T-helper 2 cell treated with Interferon-gamma antibody and Interleukin-4, amounts not matched to agents 5 μg/mL and 100 μg/mL, for 36 hours (primary cell): ENCODE data around the gene PAPPA.

Source experiments
- DNase-seq: peaks from one replicate; pipeline ENCODE4 v3.0.0; 2021; ENCODE audit warnings: low spot score
- H3K27ac Mint-ChIP-seq: one replicate; pipeline ENCODE4 v1.8.0; 2021; ENCODE audit warnings: mild to moderate bottlenecking, mixed read lengths
- H3K27me3 Mint-ChIP-seq: one replicate; pipeline ENCODE4 v1.8.0; 2021; ENCODE audit warnings: low read depth, mixed read lengths
- H3K36me3 Mint-ChIP-seq: one replicate; pipeline ENCODE4 v1.8.0; 2021; ENCODE audit warnings: low read depth, mixed read lengths
- H3K4me1 Mint-ChIP-seq: one replicate; pipeline ENCODE4 v1.8.0; 2021; ENCODE audit warnings: low read depth, mixed read lengths
- H3K4me3 Mint-ChIP-seq: one replicate; pipeline ENCODE4 v1.8.0; 2022; ENCODE audit warnings: mild to moderate bottlenecking, moderate library complexity, mixed read lengths
- H3K9me3 Mint-ChIP-seq: one replicate; pipeline ENCODE4 v1.8.0; 2021; ENCODE audit warnings: mixed read lengths

PAPPA gene

DNA sequence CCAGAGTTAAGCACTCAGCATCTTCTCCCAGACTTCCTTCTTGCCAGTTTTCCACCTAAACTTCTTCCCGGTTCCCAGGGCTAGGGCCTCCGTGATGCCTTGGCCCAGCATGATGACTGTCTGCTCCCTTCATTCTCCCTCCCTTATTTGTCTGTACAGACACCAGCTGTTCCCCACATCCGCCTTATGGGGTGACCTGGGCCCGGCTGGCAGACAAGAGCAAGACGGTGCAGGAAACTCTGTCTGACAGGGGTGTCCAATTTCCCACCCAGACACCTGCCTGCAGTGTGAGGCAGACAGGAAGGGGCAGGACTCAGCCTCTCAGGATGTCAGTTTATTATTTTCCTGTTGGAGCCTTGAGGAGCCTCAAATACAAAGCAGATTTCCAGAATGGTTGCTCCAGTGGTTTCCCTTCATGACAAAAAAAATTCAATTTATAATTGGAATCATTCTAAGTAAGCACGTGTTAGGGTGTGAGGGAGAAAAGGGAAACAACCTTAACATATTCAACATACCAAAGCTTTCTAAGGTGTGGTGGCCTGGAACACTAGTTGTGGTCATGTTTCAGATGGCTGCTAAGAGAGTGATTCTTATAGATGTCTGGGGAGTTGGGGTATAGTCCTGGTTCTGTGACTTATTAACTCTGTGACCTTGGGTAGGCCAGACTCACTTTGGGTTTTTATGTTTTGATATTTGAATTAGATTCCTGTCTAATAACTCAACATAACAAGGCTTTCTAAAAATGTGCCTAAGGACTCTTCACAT, 234.5 kb downstream of the PAPPA start:
- Mint-ChIP-seq H3K4me3 (no peak overlapping the region), H3K4me1 (no peaks in the 10 kb centered on the region), H3K27me3 (no peaks in the 10 kb centered on the region), H3K9me3 (no peaks in the 10 kb centered on the region), H3K27ac (no peak overlapping the region), H3K36me3 (no peaks in the 10 kb centered on the region)
- no peak for DNase-seq

DNA sequence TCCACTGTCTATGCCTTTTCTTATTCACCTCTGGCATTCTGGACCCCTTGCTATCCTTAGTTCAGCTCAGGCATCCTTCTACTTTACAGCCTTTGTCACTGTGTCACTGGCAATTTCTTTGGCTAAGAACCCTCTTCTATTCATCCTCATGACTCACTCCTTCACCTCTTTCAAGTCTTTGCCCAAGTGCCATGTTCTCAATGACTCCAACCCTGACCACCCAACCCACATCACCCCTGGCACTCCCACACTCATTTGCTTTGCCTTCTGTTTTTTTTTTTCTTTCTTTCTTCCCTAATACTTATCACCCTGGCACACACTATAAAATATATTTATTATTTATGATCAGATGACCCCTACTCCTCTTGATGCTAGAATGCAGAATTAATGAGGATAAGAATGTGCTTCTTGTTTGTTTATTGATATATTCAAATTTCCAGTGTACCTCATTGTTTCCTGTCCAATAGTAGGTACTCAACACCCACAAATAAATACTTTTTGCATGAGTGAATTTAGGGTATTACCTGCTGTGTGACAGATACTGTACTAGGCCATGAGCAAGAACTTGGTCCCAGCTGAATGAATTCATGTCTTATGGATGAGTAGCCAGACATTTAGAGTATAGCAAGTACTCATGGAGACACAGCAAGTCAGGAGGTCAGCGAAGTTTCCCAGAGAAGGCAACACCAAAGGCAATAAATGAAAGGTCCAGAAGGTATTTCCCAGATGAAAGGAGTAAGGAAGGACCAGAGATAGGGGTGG, 236.1 kb downstream of the PAPPA start:
- no peaks in the 10 kb centered on the region for H3K27me3 Mint-ChIP-seq
- no peaks in the 10 kb centered on the region for H3K9me3 Mint-ChIP-seq
- H3K36me3 Mint-ChIP-seq = no peaks in the 10 kb centered on the region
- no peak for DNase-seq
- no peak overlapping the region for H3K27ac Mint-ChIP-seq
- no peak overlapping the region for H3K4me3 Mint-ChIP-seq
- no peaks in the 10 kb centered on the region for H3K4me1 Mint-ChIP-seq

DNA sequence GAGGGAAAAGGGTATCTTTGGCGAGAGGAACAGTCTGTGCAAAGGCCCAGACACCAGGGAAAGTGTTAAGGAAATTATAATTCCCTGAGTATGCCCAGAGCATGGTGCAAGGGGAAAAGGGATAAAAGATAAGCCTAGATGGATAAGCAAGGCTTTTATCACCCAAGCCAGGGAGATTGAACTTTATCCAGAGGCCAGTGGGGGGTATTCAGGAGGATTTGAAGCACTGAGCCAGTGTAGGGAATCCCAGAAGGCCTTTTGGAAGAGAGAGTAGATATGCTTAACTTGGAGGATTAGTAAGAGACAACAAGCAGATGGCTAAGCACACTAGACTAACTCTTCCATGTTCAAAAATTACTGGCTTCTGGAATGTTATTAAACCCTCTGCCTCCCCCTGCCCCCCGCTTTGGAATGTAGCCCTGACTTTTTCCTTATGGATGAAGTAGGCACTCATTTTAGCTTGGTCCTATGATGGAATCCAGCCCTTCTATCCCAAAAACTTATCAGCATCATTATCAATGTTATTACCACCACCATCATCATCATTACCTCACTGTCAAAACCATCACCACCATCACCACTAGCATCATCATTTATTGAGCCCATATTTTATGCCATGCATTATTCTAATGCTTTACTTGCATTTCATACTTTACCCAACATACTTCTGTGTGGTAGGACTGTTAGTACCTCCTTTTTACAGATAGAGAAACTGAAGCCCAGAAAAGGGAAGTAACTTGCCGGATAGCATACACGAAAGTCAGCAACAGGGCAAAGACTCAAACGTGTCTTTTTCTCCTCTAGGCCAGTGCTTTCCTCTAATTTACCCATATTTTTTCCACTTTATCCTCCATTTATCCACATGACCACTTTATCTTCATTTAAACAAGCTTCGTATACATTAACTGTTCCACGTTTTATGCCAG, 237.0 kb downstream of the PAPPA start:
- H3K27me3 Mint-ChIP-seq = no peaks in the 10 kb centered on the region
- no peak for DNase-seq
- H3K4me3 Mint-ChIP-seq = no peak overlapping the region
- no peaks in the 10 kb centered on the region for H3K9me3 Mint-ChIP-seq
- H3K4me1 Mint-ChIP-seq = no peaks in the 10 kb centered on the region
- no peaks in the 10 kb centered on the region for H3K36me3 Mint-ChIP-seq
- no peak overlapping the region for H3K27ac Mint-ChIP-seq

DNA sequence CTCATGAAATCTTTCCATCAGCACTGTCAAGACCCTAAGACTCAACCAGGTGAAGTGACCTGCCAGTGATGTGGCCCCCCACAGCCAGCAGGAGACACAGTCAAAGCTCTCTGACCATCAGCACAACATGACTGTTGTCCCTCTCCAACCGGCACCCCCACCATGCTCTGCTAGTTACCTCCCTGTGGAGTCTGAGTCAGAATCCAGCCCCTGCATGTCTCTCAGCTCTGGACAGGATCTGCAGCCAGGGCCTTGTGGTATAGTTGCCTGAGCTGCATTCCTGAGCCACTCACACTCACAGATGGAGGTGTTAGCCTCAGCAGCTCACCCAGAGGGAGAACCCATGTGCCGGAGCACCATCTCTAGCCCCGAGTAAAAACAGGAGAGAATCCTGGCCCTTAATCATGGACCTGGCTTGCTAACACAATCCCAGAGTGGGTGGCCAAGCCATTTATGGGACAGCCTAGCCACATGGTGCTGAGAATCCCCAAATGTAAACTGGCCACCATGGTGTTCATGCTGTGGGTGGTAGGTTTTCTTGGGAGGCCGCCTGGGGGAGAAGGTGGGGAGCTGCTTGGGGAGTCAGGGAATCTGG, 237.8 kb downstream of the PAPPA start:
- no peak for DNase-seq

DNA sequence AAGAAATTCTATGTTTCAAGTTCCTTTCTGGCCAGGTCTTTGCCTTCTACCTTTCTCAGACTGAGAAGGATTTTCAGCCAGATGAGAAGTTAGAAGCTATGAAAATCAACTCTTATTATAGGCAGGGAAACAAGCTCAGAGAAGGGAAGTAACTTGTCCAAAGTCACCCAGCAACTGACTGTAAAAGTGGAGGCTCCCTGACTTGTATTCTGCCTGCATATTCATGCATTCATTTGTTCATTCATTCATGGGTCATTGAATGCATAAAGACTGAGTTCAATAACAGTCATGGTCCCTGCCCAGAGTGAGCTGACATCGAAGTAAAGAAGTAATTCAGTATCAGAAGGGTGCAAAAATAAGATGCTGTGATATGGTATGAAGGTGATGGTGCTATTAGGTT, 239.6 kb downstream of the PAPPA start:
- Mint-ChIP-seq H3K36me3 (no peaks in the 10 kb centered on the region), H3K27me3 (no peaks in the 10 kb centered on the region), H3K27ac (no peak overlapping the region), H3K9me3 (no peaks in the 10 kb centered on the region), H3K4me1 (no peaks in the 10 kb centered on the region), H3K4me3 (no peak overlapping the region)
- no peak for DNase-seq

More for the DNA sequence above, 237.8 kb downstream of the PAPPA start:
- Mint-ChIP-seq H3K27me3 (no peaks in the 10 kb centered on the region), H3K27ac (no peak overlapping the region), H3K9me3 (no peaks in the 10 kb centered on the region), H3K4me1 (no peaks in the 10 kb centered on the region), H3K4me3 (no peak overlapping the region), H3K36me3 (no peaks in the 10 kb centered on the region)

DNA sequence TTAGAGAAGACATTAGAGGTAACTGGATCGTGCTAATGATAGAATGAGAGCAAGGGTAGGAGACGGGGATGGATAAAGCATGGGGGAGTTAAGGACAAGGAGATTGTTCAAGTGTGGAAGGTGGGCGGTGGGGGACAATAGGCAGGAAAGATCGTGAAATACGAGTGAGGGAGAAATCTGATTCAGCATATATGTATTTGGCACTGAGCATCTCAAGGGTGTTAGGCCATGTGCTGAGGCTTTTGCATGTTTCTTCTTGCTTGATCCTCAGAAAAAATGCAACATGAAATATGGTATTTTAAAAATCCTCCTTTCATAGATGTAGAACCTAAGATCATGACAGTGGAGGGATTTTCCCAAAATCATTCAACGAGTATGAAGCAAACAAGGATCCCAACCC, 240.5 kb downstream of the PAPPA start:
- H3K27ac Mint-ChIP-seq = no peak overlapping the region
- H3K27me3 Mint-ChIP-seq = no peaks in the 10 kb centered on the region
- DNase-seq = no peak
- H3K4me3 Mint-ChIP-seq = no peak overlapping the region
- no peaks in the 10 kb centered on the region for H3K9me3 Mint-ChIP-seq
- H3K36me3 Mint-ChIP-seq = no peaks in the 10 kb centered on the region
- H3K4me1 Mint-ChIP-seq = no peaks in the 10 kb centered on the region

DNA sequence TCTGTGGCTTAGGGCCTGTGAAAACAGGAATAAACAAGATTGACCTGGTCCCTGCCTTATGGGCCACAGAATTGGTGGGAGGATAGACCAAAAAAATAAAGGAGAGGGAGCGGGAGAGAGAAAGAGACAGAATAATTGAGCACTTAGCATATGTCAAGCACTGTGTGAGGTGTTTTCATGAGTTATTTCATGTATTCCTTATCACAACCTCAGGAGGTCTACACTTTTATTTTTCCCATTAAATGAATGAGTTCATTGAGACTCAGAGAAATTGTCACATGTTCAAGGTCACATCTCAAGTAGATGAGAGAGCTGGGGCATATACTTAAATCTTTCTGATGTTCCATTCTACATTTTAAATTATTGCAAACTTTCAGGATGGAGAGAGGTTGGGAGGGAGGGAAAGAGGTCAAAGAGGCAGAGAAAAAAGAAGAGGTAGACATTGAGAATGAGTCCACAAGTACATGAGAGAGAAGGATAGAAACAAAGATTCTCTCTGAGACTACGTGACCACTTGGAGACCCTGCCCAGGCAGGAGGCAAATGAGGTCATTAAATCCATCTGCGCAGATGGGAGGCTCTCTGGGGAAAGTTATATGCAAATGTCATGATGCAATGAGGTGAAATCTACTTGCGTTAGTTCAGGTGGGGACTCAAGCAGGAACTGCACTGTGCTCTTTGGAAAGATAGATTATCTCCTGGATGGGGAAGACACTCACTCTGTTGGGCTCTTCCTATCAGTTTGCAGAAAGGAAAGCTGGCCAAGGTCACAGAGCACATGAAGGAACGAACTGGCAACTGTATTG, 241.5 kb downstream of the PAPPA start:
- Mint-ChIP-seq H3K9me3 (no peaks in the 10 kb centered on the region), H3K4me3 (no peak overlapping the region), H3K4me1 (no peaks in the 10 kb centered on the region), H3K36me3 (no peaks in the 10 kb centered on the region), H3K27me3 (no peaks in the 10 kb centered on the region), H3K27ac (no peak overlapping the region)
- no peak for DNase-seq

DNA sequence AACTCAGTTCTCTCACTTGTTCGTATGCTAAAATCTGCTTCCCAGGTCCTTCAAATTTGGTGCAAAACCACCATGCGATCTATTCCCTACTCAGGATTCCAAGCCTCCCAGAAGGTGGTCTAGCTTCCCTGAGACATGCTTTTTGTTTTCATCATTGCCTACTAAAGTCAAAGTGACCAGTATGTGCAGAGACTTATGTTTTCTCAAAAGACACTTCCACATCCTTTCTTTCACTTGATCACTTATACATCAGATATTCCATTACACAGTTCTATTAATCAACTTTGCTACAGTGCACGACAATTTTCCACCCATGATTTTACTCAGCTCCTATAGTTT, 242.1 kb downstream of the PAPPA start:
- Mint-ChIP-seq H3K9me3 (no peaks in the 10 kb centered on the region), H3K27me3 (no peaks in the 10 kb centered on the region), H3K27ac (no peak overlapping the region), H3K36me3 (no peaks in the 10 kb centered on the region), H3K4me1 (no peaks in the 10 kb centered on the region), H3K4me3 (no peak overlapping the region)
- no peak for DNase-seq

DNA sequence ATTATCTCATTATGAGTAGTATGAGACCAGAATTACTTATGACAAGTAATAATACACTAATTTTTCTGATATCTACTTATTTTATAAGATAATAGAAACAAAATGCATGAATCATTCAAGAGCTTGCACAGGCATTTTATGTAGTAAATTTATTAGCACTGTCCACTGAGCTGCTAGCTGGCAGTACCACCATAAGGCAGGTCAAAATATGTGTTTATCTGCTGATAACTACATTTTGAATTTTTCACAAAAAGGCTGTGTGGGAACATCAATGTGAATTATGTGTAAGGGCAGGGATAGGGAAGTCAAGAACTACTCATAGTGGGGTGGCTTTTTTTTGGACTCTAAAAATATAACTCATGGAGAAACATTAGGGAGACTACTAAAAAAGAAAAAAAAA, 249.6 kb downstream of the PAPPA start:
- DNase-seq = no peak
- Mint-ChIP-seq H3K4me1 (no peaks in the 10 kb centered on the region), H3K4me3 (no peak overlapping the region), H3K9me3 (no peaks in the 10 kb centered on the region), H3K27me3 (no peaks in the 10 kb centered on the region), H3K36me3 (no peaks in the 10 kb centered on the region), H3K27ac (no peak overlapping the region)

DNA sequence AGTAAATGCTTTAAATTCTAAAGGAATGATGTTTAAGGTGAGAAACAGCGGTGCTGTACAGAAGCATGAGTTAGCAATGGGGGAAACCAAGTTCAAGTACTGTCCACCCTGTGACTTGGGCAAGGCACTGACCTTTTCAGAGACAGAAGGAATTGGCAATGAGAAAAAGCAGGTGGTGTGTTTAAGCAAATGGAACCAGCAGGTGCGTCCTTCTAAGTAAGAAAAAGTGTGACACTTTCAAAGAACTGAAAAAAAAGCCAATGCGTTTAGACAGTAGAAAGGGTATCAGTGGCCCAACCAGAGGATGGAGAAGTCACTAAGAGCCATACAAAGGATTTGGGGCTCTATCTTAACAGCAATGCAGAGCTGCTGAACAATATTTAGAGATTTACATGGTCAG, 250.6 kb downstream of the PAPPA start:
- Mint-ChIP-seq H3K27ac (no peak overlapping the region), H3K36me3 (no peaks in the 10 kb centered on the region), H3K4me1 (no peaks in the 10 kb centered on the region), H3K4me3 (no peak overlapping the region), H3K27me3 (no peaks in the 10 kb centered on the region), H3K9me3 (no peaks in the 10 kb centered on the region)
- no peak for DNase-seq

DNA sequence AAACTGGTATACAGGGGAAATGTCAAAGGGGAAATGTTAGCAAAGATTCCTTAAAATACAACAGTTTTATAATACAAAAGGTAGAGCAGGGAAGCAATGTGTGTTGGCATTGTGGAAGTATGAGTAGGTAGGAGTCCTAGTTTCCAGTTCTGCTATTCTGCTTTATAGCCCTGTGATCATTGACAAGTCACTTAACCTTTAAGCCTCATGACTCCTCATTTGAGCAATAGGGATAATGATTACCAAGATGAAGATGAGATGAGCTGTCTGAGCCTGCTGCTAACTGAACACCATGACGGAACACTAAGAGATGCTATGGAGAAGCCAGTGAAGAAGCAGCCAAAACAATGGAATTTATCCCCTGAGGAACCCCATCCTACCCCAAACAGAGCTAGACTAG, 251.7 kb downstream of the PAPPA start:
- DNase-seq = no peak
- no peaks in the 10 kb centered on the region for H3K27me3 Mint-ChIP-seq
- H3K36me3 Mint-ChIP-seq = no peaks in the 10 kb centered on the region
- H3K27ac Mint-ChIP-seq = no peak overlapping the region
- no peaks in the 10 kb centered on the region for H3K9me3 Mint-ChIP-seq
- H3K4me1 Mint-ChIP-seq = no peaks in the 10 kb centered on the region
- H3K4me3 Mint-ChIP-seq = no peak overlapping the region

DNA sequence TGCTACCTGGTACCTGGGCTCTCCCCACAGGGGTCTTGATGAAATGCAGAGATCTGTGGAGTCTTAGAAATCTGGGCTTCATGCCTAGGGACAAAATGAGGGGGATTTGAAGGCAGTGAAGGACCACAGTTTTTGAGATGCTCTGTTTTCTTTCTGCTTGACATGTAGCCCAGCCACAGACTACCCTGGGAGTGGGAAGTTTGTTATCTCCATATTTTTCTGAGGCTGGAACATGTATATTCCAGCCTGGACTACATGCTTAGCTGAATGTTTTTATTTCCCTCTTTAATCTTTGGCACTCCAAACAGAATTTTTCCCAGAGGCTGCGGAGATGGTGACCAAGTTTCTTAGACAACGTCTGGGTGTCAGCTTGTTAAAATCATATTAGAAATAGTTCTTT, 252.9 kb downstream of the PAPPA start:
- DNase-seq = no peak
- Mint-ChIP-seq H3K9me3 (no peaks in the 10 kb centered on the region), H3K4me1 (no peaks in the 10 kb centered on the region), H3K4me3 (no peak overlapping the region), H3K27ac (no peak overlapping the region), H3K27me3 (no peaks in the 10 kb centered on the region), H3K36me3 (no peaks in the 10 kb centered on the region)

DNA sequence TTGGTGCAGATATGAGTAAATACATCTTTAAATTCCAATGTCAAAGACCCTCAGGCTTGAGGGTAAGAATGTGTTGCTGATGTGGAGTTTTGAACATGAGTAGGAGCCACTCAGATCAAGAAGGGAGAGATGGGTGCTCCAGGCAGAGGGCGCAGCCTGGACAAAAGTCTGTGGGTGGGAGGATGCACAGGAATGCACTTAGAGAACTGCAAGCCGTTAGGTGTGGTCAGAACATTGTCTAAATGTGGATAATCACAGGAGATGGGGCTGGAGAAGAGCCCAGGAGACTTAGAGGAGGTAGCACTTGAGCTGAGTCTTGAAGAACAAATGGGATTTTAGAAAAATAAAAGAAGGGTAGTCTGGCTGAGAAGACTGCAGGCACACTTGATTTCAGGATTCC, 255.5 kb downstream of the PAPPA start:
- no peak overlapping the region for H3K4me3 Mint-ChIP-seq
- H3K27ac Mint-ChIP-seq = no peak overlapping the region
- no peaks in the 10 kb centered on the region for H3K36me3 Mint-ChIP-seq
- DNase-seq = no peak
- H3K27me3 Mint-ChIP-seq = no peaks in the 10 kb centered on the region
- no peaks in the 10 kb centered on the region for H3K4me1 Mint-ChIP-seq
- H3K9me3 Mint-ChIP-seq = no peaks in the 10 kb centered on the region
